ENCODE results near the gene VARS2.
"Not testable (repeated sequence)": the region's sequence is repeated elsewhere in the genome, so short reads cannot be mapped to it uniquely, and the experiment has no call there.

Gene VARS2

DNA sequence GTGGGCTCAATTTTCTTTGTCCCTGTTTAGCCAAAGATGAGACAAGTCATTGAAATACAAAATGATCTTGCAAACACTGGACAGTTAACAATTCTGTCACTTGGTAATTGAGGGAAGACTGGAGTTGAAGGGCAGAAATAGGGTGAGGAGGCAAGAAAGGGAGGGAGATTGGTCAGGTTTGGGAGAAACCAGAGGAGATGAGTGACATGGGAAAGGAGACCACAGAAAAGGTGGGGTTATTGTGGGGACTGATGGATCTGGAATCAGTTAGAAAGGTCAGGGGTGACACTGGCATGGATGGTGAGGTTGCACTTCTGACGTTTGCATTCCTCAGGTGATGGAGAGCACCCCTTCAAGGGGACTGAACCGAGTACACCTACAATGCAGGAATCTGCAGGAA lies 5.3 kb upstream of the VARS2 start:
- no peak overlapping the region for H3K27ac ChIP-seq (ENCODE audit: low read depth, low read length)

GRCh38 chr6:30910473-30910872 lies 3.6 kb upstream of the VARS2 start:
- not testable (repeated sequence) for DNase-seq; H2AK5ac ChIP-seq (ENCODE audit: low read length); H4K8ac ChIP-seq (ENCODE audit: low read depth, low read length); H2BK5ac ChIP-seq (ENCODE audit: low read length); H2BK15ac ChIP-seq (replicated peaks; ENCODE audit: low read depth); H2BK120ac ChIP-seq (ENCODE audit: low read depth, low read length); H3K36me3 ChIP-seq (ENCODE audit: control insufficient read depth, insufficient read depth, low read length); H3K4me1 ChIP-seq (ENCODE audit: control insufficient read depth, low read depth, low read length); H3K79me2 ChIP-seq (ENCODE audit: control insufficient read depth, insufficient read depth, low read length); H3K4me3 ChIP-seq (ENCODE audit: low read length); H3K27me3 ChIP-seq (ENCODE audit: insufficient read depth, low read length, poor library complexity); H3K79me1 ChIP-seq (ENCODE audit: low read length); H3K9ac ChIP-seq (ENCODE audit: low read length); H3K23ac ChIP-seq (ENCODE audit: low read length); H3K18ac ChIP-seq (ENCODE audit: low read length); H3K4me2 ChIP-seq (ENCODE audit: low read length); H3K4ac ChIP-seq (ENCODE audit: low read depth, low read length); H3K27ac ChIP-seq (ENCODE audit: low read depth, low read length); H3K56ac ChIP-seq (ENCODE audit: low read length); H4K5ac ChIP-seq (ENCODE audit: low read length)
- WGBS (ENCODE audit: extremely low coverage, insufficient coverage, low lambda C conversion rate) = no CpG with 5 or more reads among the region's 12 CpGs

More for the DNA sequence above, 5.3 kb upstream of the VARS2 start:
- H3K56ac ChIP-seq (ENCODE audit: low read length) = peak overlapping the region; percentile 89
- peak overlapping the region; percentile 78 for H3K9ac ChIP-seq (ENCODE audit: low read length)
- WGBS (ENCODE audit: extremely low coverage, insufficient coverage, low lambda C conversion rate) = no CpG with 5 or more reads among the region's 2 CpGs
- no peak overlapping the region for H3K23ac ChIP-seq (ENCODE audit: low read length)
- H3K4me2 ChIP-seq (ENCODE audit: low read length) = peak overlapping the region; percentile 8
- no peak overlapping the region for H2BK120ac ChIP-seq (ENCODE audit: low read depth, low read length)
- no peak overlapping the region for H2AK5ac ChIP-seq (ENCODE audit: low read length)
- H3K4me3 ChIP-seq (ENCODE audit: low read length) = peak overlapping the region; percentile 66
- H3K4ac ChIP-seq (ENCODE audit: low read depth, low read length) = no peak overlapping the region
- H4K8ac ChIP-seq (ENCODE audit: low read depth, low read length) = no peak overlapping the region
- H3K18ac ChIP-seq (ENCODE audit: low read length) = no peak overlapping the region
- no peak overlapping the region for H2BK15ac ChIP-seq (replicated peaks; ENCODE audit: low read depth)
- DNase-seq = no peak
- H3K36me3 ChIP-seq (ENCODE audit: control insufficient read depth, insufficient read depth, low read length) = no peaks in the 10 kb centered on the region
- H3K79me2 ChIP-seq (ENCODE audit: control insufficient read depth, insufficient read depth, low read length) = peaks cover 8% of the 10 kb centered on the region
- no peak overlapping the region for H4K5ac ChIP-seq (ENCODE audit: low read length)
- peaks cover 3% of the 10 kb centered on the region for H3K4me1 ChIP-seq (ENCODE audit: control insufficient read depth, low read depth, low read length)
- H3K79me1 ChIP-seq (ENCODE audit: low read length) = peaks cover 6% of the 10 kb centered on the region
- no peak overlapping the region for H2BK5ac ChIP-seq (ENCODE audit: low read length)
- no peaks in the 10 kb centered on the region for H3K27me3 ChIP-seq (ENCODE audit: insufficient read depth, low read length, poor library complexity)

DNA sequence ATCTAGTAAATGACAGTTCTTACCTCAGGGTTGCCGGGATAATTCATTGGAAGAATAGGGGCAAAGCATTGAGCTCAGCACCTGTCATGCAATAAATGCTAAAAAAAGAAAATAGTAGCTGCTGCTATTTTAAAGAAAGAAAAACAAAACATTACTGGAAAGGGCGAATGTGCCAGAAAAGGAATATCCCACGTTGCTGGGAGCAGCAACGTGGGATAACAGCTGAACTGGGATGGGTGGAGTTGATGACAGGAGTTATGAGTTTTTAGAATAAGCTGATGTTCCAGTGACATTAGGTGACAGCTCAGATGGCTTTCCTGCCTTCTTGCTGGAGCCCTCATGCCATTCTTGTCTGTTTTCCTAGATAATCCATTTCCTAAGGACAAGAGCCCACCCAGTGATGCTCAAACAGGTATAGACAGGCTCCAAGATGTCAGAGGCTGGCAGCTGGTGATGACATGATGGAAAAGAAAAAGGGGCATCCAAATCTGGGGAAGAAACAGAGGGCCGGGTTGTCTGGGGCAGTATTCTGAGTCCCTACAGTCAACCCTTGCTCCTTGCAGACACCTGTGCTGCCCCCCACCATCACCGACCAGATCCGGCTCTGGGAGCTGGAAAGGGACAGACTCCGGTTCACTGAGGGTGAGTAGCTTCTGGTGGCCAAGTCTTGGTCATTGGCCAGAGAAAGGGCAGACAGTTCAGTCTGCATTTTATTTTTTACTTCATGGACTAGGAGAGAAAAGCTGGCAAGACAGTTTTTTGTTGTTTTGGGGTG lies 1.1 kb upstream of the VARS2 start:
- Histone ChIP-seq H3K27me3 (ENCODE audit: insufficient read depth, low read length, poor library complexity) (no peaks in the 10 kb centered on the region), H3K4me2 (ENCODE audit: low read length) (no peak overlapping the region), H2BK120ac (ENCODE audit: low read depth, low read length) (no peak overlapping the region), H3K4me1 (ENCODE audit: control insufficient read depth, low read depth, low read length) (peaks cover 3% of the 10 kb centered on the region), H2AK5ac (ENCODE audit: low read length) (no peak overlapping the region), H3K23ac (ENCODE audit: low read length) (no peak overlapping the region), H2BK5ac (ENCODE audit: low read length) (no peak overlapping the region), H2BK15ac (replicated peaks; ENCODE audit: low read depth) (no peak overlapping the region), H3K18ac (ENCODE audit: low read length) (no peak overlapping the region), H4K5ac (ENCODE audit: low read length) (no peak overlapping the region), H3K56ac (ENCODE audit: low read length) (no peak overlapping the region), H3K79me2 (ENCODE audit: control insufficient read depth, insufficient read depth, low read length) (peaks cover 8% of the 10 kb centered on the region), H3K4ac (ENCODE audit: low read depth, low read length) (no peak overlapping the region), H3K27ac (ENCODE audit: low read depth, low read length) (no peak overlapping the region), H3K79me1 (ENCODE audit: low read length) (peaks cover 6% of the 10 kb centered on the region), H3K36me3 (ENCODE audit: control insufficient read depth, insufficient read depth, low read length) (no peaks in the 10 kb centered on the region), H4K8ac (ENCODE audit: low read depth, low read length) (no peak overlapping the region), H3K4me3 (ENCODE audit: low read length) (no peak overlapping the region), H3K9ac (ENCODE audit: low read length) (no peak overlapping the region)
- no peak for DNase-seq
- no CpG with 5 or more reads among the region's 8 CpGs for WGBS (ENCODE audit: extremely low coverage, insufficient coverage, low lambda C conversion rate)

GRCh38 chr6:30913721-30914075 lies 340 bp upstream of the VARS2 start:
- WGBS (ENCODE audit: extremely low coverage, insufficient coverage, low lambda C conversion rate) = no CpG with 5 or more reads among the region's 31 CpGs
- H2BK5ac ChIP-seq (ENCODE audit: low read length) = no peak overlapping the region
- DNase-seq = no peak
- H3K23ac ChIP-seq (ENCODE audit: low read length) = peak overlapping the region; percentile 95
- H3K18ac ChIP-seq (ENCODE audit: low read length) = peak overlapping the region; percentile 53
- H3K56ac ChIP-seq (ENCODE audit: low read length) = peak overlapping the region; percentile 93
- no peak overlapping the region for H3K27ac ChIP-seq (ENCODE audit: low read depth, low read length)
- no peaks in the 10 kb centered on the region for H3K36me3 ChIP-seq (ENCODE audit: control insufficient read depth, insufficient read depth, low read length)
- H3K4me1 ChIP-seq (ENCODE audit: control insufficient read depth, low read depth, low read length) = peaks cover 2% of the 10 kb centered on the region
- H3K4me2 ChIP-seq (ENCODE audit: low read length) = peak overlapping the region; percentile 40
- H4K8ac ChIP-seq (ENCODE audit: low read depth, low read length) = no peak overlapping the region
- H2AK5ac ChIP-seq (ENCODE audit: low read length) = no peak overlapping the region
- peak overlapping the region; percentile 40 for H3K4ac ChIP-seq (ENCODE audit: low read depth, low read length)
- H3K4me3 ChIP-seq (ENCODE audit: low read length) = no peak overlapping the region
- H2BK15ac ChIP-seq (replicated peaks; ENCODE audit: low read depth) = no peak overlapping the region
- H3K27me3 ChIP-seq (ENCODE audit: insufficient read depth, low read length, poor library complexity) = no peaks in the 10 kb centered on the region
- H3K79me1 ChIP-seq (ENCODE audit: low read length) = peaks cover 4% of the 10 kb centered on the region
- no peak overlapping the region for H2BK120ac ChIP-seq (ENCODE audit: low read depth, low read length)
- peaks cover 4% of the 10 kb centered on the region for H3K79me2 ChIP-seq (ENCODE audit: control insufficient read depth, insufficient read depth, low read length)
- H3K9ac ChIP-seq (ENCODE audit: low read length) = peak overlapping the region; percentile 82
- H4K5ac ChIP-seq (ENCODE audit: low read length) = no peak overlapping the region

- no peak for DNase-seq
- Histone ChIP-seq H4K8ac (ENCODE audit: low read depth, low read length) (no peak overlapping the region), H3K36me3 (ENCODE audit: control insufficient read depth, insufficient read depth, low read length) (no peaks in the 10 kb centered on the region), H3K4me2 (ENCODE audit: low read length) (peak overlapping the region; percentile 77), H2AK5ac (ENCODE audit: low read length) (peak overlapping the region; percentile 56), H2BK15ac (replicated peaks; ENCODE audit: low read depth) (no peak overlapping the region), H4K5ac (ENCODE audit: low read length) (no peak overlapping the region), H3K27me3 (ENCODE audit: insufficient read depth, low read length, poor library complexity) (no peaks in the 10 kb centered on the region), H3K4me1 (ENCODE audit: control insufficient read depth, low read depth, low read length) (no peaks in the 10 kb centered on the region), H3K23ac (ENCODE audit: low read length) (no peak overlapping the region), H3K4me3 (ENCODE audit: low read length) (no peak overlapping the region), H2BK120ac (ENCODE audit: low read depth, low read length) (no peak overlapping the region), H3K9ac (ENCODE audit: low read length) (peak overlapping the region; percentile 88), H3K56ac (ENCODE audit: low read length) (peak overlapping the region; percentile 88), H3K79me1 (ENCODE audit: low read length) (no peaks in the 10 kb centered on the region), H3K79me2 (ENCODE audit: control insufficient read depth, insufficient read depth, low read length) (no peaks in the 10 kb centered on the region), H3K27ac (ENCODE audit: low read depth, low read length) (no peak overlapping the region), H3K4ac (ENCODE audit: low read depth, low read length) (no peak overlapping the region), H2BK5ac (ENCODE audit: low read length) (no peak overlapping the region), H3K18ac (ENCODE audit: low read length) (no peak overlapping the region)
- no CpG with 5 or more reads among the region's 17 CpGs for WGBS (ENCODE audit: extremely low coverage, insufficient coverage, low lambda C conversion rate)
Measured at GRCh38 chr6:30914854-30915590, 984 bp downstream of the VARS2 start.
